Activated naive CD4-positive, alpha-beta T cell treated with anti-CD3 and anti-CD28 coated beads for 36 hours (primary cell): ENCODE results near the gene SLC8A2. TPM values are rescaled to one million over a fixed set of nuclear protein-coding genes. Genes with fewer than 3 reads are reported as not detected.

Experiments used
- CTCF ChIA-PET: fragments of 350-600 bp; sonication (Branson Sonifier 250); formaldehyde crosslinking; loops from one replicate; lab custom pipeline; 2021; ENCODE audit warnings: antibody characterized with exemption; lab: Charles Lee
- DNase-seq: peaks from one replicate; pipeline ENCODE4 v3.0.0-alpha.2; 2020
- H3K27ac Mint-ChIP-seq: one replicate; pipeline ENCODE4 v1.8.0; 2021; ENCODE audit warnings: mild to moderate bottlenecking, mixed read lengths
- H3K27me3 Mint-ChIP-seq: one replicate; pipeline ENCODE4 v1.8.0; 2021; ENCODE audit warnings: low read depth, mixed read lengths
- H3K36me3 Mint-ChIP-seq: one replicate; pipeline ENCODE4 v1.8.0; 2021; ENCODE audit warnings: low read depth, mixed read lengths
- H3K4me1 Mint-ChIP-seq: one replicate; pipeline ENCODE4 v1.8.0; 2021; ENCODE audit warnings: low read depth, mixed read lengths
- H3K4me3 Mint-ChIP-seq: one replicate; pipeline ENCODE4 v1.8.0; 2021; ENCODE audit warnings: mild to moderate bottlenecking, moderate library complexity, mixed read lengths
- H3K9me3 Mint-ChIP-seq: one replicate; pipeline ENCODE4 v1.8.0; 2021; ENCODE audit warnings: mixed read lengths
- intact Hi-C: fragments of 100-400 bp; cut with micrococcal nuclease; formaldehyde crosslinking; loops from one replicate; pipeline ENCODE4 v1.15.1; 2023
- total RNA-seq, 2 experiments: library from RNA; stranded (reverse); gene quantifications; one replicate each; pipeline ENCODE4 v1.2.3, GENCODE V29; 2021

SLC8A2 gene
- total RNA-seq, 2 experiments from 2014 or later, result not detected

DNA sequence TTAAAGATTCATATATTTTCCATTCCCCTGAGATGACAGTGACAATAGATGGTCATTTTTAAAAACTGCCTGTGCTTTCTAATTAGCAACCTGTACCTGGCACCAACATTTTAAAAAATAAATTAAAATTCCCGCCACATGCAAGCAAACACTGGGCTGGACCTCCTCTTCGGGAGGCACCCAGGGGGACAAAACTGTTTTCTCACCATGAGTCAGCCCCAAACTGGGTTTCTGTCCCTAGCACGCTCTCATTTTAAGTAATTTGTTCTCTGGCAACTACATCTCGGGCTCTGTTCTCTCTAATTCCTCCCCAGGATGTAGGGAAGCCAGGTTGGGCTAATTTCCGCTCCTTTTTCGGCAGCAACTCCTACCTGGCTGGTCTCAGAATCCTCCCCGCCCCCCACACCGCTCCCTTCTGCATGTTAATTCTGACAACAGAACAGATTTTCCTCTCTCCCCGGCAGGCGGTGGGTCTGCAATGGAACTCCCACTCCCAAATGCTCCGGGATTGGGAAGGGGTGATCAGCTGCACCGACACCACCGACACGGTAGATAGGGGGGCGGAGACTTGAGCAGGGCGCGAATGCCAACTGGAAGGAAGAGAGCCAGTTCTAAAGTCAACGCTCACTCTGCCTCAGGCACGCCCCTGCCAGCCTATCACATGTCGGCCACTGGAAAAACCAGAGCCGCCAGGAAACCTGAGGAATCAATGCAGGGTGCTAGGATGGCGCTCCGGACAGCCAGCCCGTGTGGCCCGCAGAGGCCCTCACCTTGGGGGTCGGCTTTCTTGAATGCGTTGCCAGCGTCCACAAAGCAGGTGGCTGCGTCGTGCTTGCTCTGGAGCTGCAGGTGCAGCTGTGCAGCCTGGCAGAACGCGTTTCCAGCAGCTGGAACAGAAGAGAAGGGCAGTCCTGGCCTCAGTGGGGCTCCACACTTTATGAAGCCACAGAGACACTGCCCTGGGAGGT, 28.5 kb upstream of the SLC8A2 start:
- Mint-ChIP-seq H3K9me3 (no peaks in the 10 kb centered on the region), H3K27me3 (no peaks in the 10 kb centered on the region), H3K4me1 (peaks cover 10% of the 10 kb centered on the region), H3K27ac (no peak overlapping the region), H3K4me3 (no peak overlapping the region), H3K36me3 (peaks cover 3% of the 10 kb centered on the region)
- no peak for DNase-seq
- CTCF ChIA-PET, result interaction anchor here (0.7 kb wide), 1 partner anchor 16 kb away, joined by 3 read pairs; the partner anchor contains the start of gene KPTN
- intact Hi-C loops, result no loop called here

GRCh38 chr19:47499371-47499770, 27.7 kb upstream of the SLC8A2 start:
- intact Hi-C loops, result no loop called here
- no peak overlapping the region for H3K4me3 Mint-ChIP-seq
- no peak for DNase-seq
- H3K27ac Mint-ChIP-seq, result no peak overlapping the region
- no peaks in the 10 kb centered on the region for H3K27me3 Mint-ChIP-seq
- H3K4me1 Mint-ChIP-seq, result peaks cover 6% of the 10 kb centered on the region
- no peaks in the 10 kb centered on the region for H3K9me3 Mint-ChIP-seq
- peaks cover 3% of the 10 kb centered on the region for H3K36me3 Mint-ChIP-seq
- CTCF ChIA-PET, result interaction anchor here (0.7 kb wide), 1 partner anchor 15 kb away, joined by 3 read pairs; the partner anchor contains the start of gene KPTN

GRCh38 chr19:47498561-47498960, 26.9 kb upstream of the SLC8A2 start:
- peaks cover 3% of the 10 kb centered on the region for H3K36me3 Mint-ChIP-seq
- no peaks in the 10 kb centered on the region for H3K27me3 Mint-ChIP-seq
- intact Hi-C loops, result no loop called here
- H3K9me3 Mint-ChIP-seq, result no peaks in the 10 kb centered on the region
- DNase-seq, result no peak
- H3K4me3 Mint-ChIP-seq, result no peak overlapping the region
- CTCF ChIA-PET, result no interaction called here
- peaks cover 6% of the 10 kb centered on the region for H3K4me1 Mint-ChIP-seq
- H3K27ac Mint-ChIP-seq, result no peak overlapping the region

DNA sequence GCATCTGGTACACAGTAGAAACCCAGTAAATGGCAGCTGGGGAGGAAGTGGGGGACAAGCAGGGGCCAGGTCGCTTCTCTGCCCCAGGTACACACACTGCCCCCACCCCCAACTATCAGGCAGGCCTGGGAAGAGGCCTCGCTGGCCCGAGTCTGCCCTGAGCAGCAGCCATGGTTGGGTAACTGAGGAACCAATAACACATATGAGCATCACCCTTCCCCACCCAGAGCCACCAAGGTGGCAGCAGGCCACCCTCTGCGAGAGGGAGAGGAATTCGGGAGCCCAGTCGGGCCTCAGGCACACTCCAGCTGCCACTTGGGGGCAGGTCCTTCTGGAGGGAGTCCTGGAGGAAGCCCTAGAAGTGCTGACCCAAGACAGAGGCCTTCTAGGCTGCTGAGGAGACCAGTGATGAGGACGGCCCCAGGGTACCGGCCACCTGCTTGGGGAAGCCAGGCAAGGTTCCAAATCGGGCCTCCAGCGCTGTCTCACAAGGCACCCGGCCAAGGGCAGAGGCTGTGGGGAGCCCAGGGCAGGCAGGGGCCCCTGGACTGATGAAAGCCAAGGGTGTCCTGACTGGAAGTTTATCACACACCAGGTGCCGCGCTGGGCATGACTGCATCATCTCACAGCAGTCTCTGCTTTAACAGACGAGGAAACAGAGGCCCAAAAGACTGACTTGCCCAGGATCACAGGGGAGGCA, 26.3 kb upstream of the SLC8A2 start:
- DNase-seq, result no peak
- CTCF ChIA-PET, result no interaction called here
- no peaks in the 10 kb centered on the region for H3K9me3 Mint-ChIP-seq
- H3K36me3 Mint-ChIP-seq, result peaks cover 3% of the 10 kb centered on the region
- peaks cover 6% of the 10 kb centered on the region for H3K4me1 Mint-ChIP-seq
- no peak overlapping the region for H3K27ac Mint-ChIP-seq
- no peaks in the 10 kb centered on the region for H3K27me3 Mint-ChIP-seq
- intact Hi-C loops, result no loop called here
- H3K4me3 Mint-ChIP-seq, result no peak overlapping the region

DNA sequence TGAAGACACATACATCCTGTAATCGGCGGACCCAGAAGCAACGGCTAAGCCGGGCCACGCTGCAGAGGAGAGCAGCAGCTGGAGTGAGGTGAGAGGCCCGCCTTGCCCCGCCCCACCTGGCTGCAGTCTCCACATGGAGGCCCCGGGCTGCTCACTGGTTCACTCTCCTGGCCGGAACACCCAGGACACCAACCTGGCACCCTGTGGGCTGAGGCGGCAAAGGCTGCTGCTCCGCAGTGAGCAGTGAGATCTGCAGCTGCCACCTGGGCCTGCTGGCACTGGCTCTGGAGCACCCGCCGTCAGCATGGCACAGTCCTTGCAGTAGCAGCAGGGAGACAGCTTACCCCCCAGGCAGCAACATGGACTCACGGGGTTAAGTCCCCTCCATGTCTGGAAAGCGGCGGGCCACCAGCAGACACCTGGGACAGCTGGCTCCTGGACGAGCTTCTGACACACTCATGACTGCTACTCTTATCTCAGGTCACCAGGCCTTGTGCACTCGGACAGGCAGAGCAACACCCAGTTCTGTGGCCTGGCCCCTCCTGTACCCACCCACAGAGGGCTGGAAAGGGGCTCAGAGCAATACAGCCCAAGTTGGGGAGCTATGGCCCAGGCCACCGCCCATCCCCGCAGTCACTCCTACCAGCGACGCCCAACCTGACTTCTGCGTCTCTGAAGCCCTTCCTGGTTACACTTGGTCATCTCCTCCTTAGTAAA, 25.5 kb upstream of the SLC8A2 start:
- intact Hi-C loops, result no loop called here
- no peaks in the 10 kb centered on the region for H3K9me3 Mint-ChIP-seq
- no peaks in the 10 kb centered on the region for H3K27me3 Mint-ChIP-seq
- H3K36me3 Mint-ChIP-seq, result peaks cover 3% of the 10 kb centered on the region
- H3K4me1 Mint-ChIP-seq, result peaks cover 6% of the 10 kb centered on the region
- no peak for DNase-seq
- CTCF ChIA-PET, result no interaction called here
- H3K4me3 Mint-ChIP-seq, result no peak overlapping the region
- H3K27ac Mint-ChIP-seq, result no peak overlapping the region

- Mint-ChIP-seq H3K27ac (no peak overlapping the region), H3K4me3 (no peak overlapping the region), H3K4me1 (peaks cover 6% of the 10 kb centered on the region), H3K9me3 (no peaks in the 10 kb centered on the region), H3K36me3 (peaks cover 3% of the 10 kb centered on the region), H3K27me3 (no peaks in the 10 kb centered on the region)
- CTCF ChIA-PET, result interaction anchor here (0.6 to 1.6 kb wide), 4 partner anchors 12 to 211 kb away, joined by 3 to 5 read pairs (median 4); partner anchors contain the start of gene KPTN
- intact Hi-C loops, result no loop called here
- no peak for DNase-seq
Observed at GRCh38 chr19:47495478-47496372, 24.0 kb upstream of the SLC8A2 start.

- no peak overlapping the region for H3K4me3 Mint-ChIP-seq
- peaks cover 2% of the 10 kb centered on the region for H3K4me1 Mint-ChIP-seq
- CTCF ChIA-PET, result interaction anchor here (0.6 to 1.5 kb wide), 2 partner anchors 31 to 212 kb away, joined by 4 to 5 read pairs; no protein-coding TSS in a partner anchor
- no peak overlapping the region for H3K27ac Mint-ChIP-seq
- no peaks in the 10 kb centered on the region for H3K27me3 Mint-ChIP-seq
- intact Hi-C loops, result no loop called here
- no peak for DNase-seq
- peaks cover 8% of the 10 kb centered on the region for H3K36me3 Mint-ChIP-seq
- no peaks in the 10 kb centered on the region for H3K9me3 Mint-ChIP-seq
Observed at GRCh38 chr19:47494729-47495128, 23.0 kb upstream of the SLC8A2 start.

GRCh38 chr19:47494211-47494547, 22.5 kb upstream of the SLC8A2 start:
- H3K36me3 Mint-ChIP-seq, result peaks cover 8% of the 10 kb centered on the region
- intact Hi-C loops, result no loop called here
- no peak overlapping the region for H3K4me3 Mint-ChIP-seq
- H3K9me3 Mint-ChIP-seq, result no peaks in the 10 kb centered on the region
- CTCF ChIA-PET, result interaction anchor here (1.5 kb wide), 1 partner anchor 213 kb away, joined by 5 read pairs; no protein-coding TSS in a partner anchor
- no peak overlapping the region for H3K27ac Mint-ChIP-seq
- DNase-seq, result no peak
- no peaks in the 10 kb centered on the region for H3K27me3 Mint-ChIP-seq
- peaks cover 2% of the 10 kb centered on the region for H3K4me1 Mint-ChIP-seq

DNA sequence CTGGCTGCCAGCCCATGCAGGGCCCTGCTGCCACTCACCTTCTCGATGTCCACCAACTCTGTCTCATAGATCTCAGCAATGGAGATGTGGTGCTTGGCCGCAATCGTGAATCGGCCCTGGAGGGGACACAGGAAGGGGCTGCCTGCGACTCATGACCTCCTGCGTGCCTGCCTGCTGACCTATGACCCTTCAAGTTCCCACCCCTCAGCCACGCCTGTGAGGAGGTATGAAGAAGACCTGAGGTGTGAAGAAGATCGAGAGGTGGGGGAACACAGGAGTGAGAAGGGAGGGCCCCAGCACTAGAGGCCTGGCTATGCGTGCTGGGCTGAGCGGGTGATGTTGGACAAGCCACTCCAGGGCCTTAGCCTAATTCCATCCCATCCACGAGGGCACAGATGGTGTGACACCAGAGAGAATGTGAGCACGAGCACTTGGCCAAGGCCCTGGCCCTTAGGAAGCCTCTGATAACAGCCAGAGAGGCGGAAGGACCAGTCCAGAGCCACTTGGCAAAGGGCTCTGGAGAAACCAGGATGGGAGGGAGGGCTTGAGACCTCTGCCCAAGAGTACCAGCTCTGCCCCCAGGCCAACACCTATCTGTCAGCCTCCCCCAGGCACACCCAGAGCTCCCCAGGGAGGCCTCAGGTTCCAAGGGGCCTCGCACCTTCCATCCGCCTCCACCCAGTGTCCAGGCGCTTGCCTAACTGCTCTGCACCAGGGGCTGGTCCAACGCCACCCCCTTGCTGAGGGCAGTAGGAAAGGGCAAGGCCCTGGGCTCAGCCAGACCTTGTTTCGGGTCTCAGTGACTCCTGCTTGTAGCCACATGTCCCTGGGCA, 21.9 kb upstream of the SLC8A2 start:
- Mint-ChIP-seq H3K9me3 (no peaks in the 10 kb centered on the region), H3K27me3 (no peaks in the 10 kb centered on the region), H3K36me3 (peaks cover 7% of the 10 kb centered on the region), H3K27ac (no peak overlapping the region), H3K4me1 (peaks cover 2% of the 10 kb centered on the region), H3K4me3 (no peak overlapping the region)
- CTCF ChIA-PET, result no interaction called here
- intact Hi-C loops, result no loop called here
- no peak for DNase-seq

DNA sequence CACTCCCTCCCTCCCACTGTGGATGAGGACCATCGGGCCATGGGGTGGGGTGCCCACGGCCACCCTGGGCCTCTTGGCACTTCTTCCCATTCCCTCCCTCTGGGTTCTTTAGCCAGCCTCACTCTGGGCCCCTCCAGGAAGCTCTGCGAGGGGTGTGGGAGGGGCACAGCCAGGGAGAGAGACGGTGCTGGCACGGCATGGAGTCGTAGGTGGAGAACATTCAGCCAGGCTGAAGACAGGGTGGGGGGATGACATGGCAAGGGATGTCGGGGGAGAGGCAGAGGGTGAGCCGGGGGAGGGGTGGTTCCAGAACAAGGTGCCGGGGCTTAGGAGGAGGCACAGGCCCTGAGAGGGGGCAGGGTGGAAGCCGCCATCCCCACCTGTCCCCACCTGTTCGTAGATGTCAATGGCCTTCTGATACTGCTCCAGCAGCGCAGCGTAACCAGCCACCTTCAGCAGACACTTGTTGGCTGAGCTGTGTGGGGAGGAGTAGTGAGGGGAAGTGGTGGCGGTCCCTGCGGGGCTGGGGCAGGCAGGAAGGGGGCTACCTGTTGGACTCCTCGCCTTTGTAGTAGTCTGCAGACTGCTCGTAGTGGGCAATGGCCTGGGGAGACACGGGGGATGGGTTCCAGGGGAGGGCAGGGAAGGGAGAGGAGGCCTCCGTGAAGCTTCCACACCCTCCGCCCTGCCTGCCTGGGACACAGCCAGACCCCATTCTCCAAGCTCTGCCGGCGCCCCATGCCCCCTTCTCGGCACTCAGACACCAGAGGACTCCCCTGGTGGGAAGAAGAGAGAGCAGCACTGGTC, 21.1 kb upstream of the SLC8A2 start:
- H3K27ac Mint-ChIP-seq, result no peak overlapping the region
- H3K36me3 Mint-ChIP-seq, result peaks cover 7% of the 10 kb centered on the region
- H3K9me3 Mint-ChIP-seq, result no peaks in the 10 kb centered on the region
- no peak for DNase-seq
- H3K4me3 Mint-ChIP-seq, result no peak overlapping the region
- H3K27me3 Mint-ChIP-seq, result no peaks in the 10 kb centered on the region
- peaks cover 2% of the 10 kb centered on the region for H3K4me1 Mint-ChIP-seq
- CTCF ChIA-PET, result no interaction called here
- intact Hi-C loops, result no loop called here
